ENCODE measurements around the gene SH2D2A.

SH2D2A gene

DNA sequence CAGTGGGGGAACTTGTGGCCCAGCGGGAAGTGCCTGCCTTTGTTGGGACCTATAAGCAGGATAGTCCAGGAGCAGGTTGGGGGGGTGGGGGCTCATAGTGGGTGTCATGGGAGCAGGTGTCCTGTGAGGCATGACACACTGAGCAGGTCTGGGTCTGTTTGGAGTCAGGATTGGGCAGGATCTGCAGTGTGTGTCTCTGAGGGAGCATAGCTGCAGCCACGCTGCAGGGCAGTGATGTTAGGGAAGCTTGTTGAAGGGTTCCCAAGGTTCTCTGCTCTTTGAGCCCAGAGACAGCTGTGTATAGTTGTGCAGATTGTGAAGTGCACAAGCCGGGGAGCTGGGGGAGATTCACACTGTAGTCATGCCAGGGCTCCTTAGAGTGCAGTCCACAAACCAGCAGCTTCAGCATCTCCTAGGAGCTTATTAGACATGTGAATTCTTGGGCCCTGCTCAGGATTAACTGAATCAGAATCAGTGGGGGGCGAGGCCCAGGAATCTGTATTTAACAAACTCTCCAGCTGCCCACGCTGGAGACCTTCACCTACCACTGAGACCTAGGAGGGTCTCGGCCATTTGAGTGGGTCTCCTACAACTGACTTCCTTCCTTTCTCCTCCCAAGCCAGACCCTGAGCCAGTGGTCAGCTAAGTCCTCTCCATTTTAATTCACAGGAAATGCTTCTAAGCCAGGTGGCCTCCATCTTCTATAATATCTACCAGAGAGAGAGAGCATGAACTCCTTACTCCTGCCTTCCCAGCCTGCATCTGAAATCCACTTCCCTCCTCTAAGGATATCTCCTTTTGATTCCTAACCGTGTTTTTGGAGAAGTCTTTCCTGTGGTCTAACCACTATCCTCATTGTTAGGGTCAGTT is 31.2 kb upstream of the SH2D2A start:
- DNase-seq (ENCODE audit: low read depth in 2 of 2), result no peak

DNA sequence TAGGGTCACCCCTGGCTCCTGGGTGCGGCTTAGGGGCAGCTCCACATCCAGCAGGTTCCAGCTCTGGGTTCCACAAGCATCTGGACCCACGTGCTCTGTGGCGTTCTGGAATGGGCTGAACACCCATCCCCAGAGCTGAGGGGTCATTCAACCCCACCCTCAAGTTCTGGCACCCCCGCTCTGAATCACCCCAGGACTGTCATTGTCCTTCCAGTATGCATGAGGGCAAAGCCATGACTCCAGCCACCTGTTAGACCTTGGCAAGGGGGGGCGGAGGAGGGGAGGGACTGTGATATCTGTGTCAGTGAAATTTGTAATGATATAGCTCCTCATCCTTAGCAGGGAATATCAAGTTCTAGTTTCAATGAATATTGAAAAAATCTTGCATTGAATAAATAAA is 30.0 kb upstream of the SH2D2A start:
- no peak for DNase-seq (ENCODE audit: low read depth in 2 of 2)

DNA sequence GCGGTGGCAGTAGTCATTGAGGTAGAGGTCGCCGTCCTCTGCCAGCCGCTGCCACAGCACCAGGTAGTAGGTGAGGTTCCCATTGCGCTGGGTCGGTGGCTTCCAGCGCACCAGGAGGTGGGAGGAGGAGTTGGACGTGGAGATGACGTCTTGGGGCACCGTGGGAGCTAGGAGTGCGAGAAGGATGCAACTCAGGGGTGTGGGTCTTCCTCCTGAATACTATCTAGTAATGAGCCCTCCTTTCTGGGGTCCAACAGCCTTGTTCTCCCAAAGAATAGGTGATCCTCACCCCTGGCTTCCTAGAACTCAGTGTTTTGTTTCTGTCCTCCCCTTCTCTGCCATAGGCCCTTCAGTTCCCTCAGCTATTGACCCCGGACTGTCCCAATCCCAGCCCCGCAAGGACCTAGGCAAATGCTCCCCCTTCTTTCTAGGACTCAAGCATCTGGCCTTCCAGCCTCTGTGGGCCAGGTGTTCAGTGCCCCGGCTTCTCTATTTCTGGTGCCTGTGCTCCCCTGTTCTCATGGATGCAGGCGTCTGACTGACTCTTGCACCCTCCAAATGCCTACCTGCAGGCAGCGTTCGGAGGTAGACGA is 29.4 kb upstream of the SH2D2A start:
- DNase-seq (ENCODE audit: low read depth in 2 of 2), result no peak

DNA sequence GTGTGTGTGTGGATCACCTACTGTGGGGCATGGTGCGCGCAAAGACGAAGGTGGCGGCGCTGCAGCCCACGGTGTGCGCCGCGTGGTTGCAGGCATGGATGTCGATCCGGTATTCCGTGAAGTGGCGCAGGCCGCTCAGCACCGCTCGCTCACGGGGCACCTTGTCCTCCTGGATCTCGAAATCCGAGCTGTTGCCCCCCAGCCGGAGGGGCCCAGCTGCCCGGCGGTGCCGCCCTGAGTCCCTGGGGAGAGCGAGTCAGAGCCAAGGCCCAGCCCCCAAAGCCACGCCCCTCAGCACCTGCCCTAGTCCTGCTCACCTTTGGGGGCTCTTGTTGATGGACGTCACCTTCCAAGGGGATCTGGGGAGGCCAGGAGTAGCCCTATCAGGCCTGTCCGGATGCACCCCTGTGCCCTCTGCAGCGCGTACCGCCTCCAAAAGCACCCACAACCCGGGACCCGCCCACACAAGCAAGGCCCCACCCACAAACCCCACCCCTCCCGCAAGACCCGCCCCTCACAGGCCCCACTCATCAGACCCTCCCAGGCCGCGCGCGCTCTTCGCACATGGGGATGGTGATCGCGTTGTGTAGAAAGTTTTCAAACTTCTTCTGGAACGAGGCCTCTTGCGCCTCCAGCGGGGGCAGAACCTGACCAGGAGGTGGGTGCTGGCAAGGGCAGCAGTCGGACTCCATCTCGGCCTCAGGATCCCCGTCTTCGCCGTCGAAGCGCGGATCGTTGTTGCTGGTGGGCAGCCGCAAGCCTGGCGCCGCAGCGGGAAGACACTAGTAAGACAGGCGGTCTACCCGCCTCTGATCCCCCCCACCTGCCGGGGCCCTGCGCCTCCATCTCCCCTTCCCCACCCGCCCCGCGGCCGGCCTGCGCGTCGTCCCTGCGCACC is 28.7 kb upstream of the SH2D2A start:
- peak in 1 of 2 donors; percentile 22 for DNase-seq (ENCODE audit: low read depth in 2 of 2)

DNA sequence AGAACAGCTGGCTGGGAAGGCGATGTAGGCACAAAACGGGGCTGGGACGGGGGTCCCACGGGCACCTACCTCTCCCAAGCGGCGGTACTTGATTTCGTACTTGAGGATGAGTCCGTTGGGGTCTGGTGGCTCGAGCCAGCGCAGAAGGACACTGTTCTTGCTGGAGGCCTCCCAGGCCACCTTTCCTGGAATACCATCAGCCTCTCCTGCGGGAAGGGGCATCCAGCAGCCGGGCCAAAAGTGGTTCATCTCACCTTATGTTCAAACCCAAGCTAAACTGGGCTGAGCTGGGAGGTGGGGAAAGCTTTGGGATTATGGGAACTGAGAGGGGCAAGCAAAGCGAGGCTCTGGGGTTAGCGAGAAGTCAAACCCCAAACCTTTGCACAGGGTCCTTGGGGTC is 28.0 kb upstream of the SH2D2A start:
- DNase-seq (ENCODE audit: low read depth in 2 of 2), result no peak

DNA sequence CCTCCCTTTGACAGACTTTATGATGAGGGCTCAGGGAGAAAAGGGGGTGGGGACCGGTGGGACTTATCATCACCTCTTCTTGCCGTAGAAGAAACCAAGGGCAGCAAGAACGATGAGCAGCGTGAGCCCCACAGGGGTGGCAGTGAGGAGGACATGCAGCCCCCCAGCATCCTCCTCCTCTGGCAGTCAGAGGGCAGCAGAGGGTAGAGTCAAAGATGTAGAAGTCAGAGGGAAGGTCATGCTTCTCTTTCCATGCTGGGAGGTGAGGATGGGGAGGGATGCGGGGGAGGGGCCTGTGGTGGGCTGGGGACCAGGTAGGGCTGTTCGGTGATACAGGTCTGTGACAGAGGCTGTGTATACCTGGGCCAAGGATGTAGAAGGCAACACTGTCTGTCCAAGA is 27.5 kb upstream of the SH2D2A start:
- no peak for DNase-seq (ENCODE audit: low read depth in 2 of 2)

DNA sequence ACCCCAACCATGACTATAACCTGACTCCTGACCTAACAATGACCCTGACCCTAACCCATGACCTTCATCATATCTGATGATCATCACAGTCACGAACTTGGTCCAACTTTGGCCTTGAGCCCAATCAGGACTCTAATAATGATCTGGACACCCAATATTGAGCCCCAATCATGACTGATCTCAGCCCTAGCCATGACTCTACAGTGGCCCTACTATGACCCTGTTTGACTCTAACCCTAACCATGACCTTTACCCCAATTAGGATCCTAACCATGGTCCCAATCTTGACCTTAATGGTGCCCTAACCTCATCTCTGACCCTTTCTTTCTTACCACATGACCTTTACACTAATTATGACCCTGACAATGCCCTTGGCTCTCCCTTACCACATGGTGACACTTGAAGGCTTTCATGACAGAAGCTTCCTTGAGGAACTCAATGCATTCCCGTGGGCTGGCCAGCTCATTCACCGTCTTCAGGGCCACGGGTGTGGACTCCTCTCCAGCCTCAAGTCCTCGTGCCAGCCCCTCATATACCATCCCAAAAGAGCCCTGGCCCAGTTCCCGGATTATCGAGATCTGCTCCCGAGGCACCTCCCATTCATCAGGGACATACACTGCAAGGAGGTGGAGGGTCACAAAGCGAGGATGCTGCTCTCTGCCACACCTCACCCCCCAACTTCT is 26.1 kb upstream of the SH2D2A start:
- DNase-seq (ENCODE audit: low read depth in 2 of 2), result no peak

DNA sequence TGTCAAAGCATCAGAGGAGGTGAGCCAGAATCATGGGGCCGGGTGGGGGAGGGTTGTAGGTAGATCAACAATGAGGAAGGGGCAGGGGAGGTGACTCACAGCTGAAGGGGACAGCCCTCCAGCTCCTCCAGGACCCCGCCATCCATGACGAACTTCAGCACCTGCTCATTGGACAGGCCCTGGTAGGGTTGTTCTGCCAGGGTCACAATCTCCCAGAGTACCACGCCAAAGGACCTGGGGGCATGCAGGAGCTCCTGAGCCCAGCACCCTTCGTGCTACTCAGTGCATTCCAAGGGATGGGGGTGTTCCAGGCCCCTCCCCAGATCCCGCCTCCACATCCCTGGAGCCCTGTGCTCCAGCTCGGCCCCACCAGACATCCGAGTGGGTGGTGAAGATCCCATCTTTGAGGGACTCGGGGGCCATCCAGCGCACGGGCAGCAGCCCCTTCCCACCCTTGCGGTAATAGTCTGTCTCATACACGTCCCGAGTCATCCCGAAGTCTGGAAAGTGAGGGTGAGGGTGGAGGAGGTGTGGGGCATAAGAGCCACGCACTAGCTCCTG is 24.7 kb upstream of the SH2D2A start:
- no peak for DNase-seq (ENCODE audit: low read depth in 2 of 2)

DNA sequence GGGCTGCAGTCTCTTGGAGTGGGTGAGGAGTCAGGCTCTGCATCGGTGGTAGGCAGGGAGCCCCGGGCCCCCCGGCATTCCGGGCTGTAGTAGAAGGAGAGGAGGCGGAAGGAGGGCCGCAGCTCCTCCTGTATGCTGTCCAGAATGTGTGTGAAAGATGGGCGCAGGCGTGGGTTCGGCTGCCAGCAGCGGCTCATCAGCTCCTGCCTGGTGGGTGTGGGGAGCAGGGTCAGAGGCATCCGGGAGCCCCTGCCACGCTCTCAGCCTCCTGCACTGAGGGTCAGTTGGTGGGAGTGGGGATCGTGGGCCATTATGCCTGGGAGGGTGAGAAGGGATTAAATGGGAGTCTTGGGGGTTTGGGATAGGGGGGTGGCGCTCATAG is 24.2 kb upstream of the SH2D2A start:
- no peak for DNase-seq (ENCODE audit: low read depth in 2 of 2)

DNA sequence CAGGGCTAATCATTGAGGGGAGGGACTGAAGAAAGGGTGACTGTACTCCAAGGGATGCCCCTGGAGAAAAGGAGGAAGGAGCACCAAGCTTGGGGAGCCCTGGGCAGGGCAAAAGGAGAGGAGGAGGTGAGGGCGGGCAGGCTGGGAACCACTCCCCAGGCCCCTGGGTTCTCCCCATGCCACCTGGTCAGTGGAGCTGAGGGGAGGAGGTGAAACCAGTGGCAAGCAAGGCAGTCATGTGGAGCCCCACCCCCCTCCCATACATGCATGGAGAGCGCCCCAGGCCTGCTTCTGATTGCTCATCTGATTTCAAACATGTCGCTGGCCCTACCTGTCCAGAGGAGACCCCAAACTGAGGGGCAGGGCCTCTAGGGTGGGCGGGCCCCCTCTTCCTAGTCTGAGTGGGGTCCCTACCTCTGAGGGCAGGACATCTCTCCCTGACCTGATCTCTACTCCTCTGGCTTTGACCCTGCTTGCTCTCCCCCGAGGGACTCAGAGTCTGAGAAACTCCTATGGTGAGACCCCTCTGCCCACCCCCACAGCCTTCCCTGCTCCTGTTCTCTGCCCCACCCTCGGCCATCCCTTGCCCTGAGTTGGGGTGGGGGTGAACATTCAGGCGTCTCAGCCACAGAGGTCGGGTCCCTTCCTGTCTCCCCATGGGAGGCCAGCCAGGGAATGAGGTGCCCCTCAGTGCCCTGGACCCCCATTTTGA is 23.7 kb upstream of the SH2D2A start:
- DNase-seq (ENCODE audit: low read depth in 2 of 2), result no peak

DNA sequence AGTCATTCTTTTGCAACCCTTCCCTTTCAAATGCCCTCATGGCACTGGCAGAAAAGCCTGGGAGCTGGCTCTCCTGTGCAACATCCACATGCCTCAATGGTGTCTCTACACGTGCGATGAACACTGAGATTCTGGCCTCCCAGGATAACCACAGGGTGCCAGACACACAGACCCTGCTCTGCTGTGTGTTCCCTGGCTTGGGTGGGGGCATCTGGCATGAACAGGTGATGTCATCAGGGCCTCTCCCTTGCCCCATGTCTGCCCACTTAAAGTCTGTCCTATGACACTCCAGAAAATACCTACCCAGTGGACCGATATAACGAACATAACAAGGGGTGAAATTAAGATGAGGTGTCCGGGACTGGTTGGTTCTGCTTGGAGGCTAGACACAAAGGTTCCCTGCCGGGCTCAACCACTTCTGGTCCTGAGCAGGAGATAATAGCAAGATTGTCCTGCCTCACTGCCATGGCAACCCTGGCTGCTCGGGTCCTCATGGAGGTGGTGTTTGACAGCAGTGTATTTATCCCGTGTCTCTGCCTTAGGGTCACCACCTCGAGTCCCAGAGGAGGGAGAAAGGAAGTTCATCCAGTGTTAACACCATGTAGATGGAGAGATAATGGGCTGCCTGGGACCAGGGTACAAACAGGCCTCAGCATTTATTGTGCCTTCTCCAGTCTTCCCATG is 22.9 kb upstream of the SH2D2A start:
- DNase-seq (ENCODE audit: low read depth in 2 of 2), result no peak

DNA sequence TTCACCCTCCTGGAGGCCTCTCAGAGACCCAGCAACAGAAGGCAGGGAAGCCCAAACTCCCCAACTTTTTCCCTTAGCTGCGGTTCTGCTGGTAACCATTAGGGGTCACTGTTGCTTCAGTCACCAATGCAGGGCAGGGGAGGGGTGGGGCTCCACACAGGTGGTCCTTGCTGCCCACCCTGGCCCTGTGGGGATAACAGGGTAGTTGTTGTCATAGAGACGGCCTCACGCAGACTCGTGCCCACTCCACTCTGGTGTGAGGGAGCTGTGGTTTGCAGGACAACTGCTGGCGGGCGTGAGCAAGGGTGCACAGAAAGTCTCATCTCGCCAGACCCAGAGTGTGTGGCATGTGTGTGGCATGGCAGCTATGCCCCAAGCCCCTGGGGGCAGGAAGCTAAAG is 22.3 kb upstream of the SH2D2A start:
- DNase-seq (ENCODE audit: low read depth in 2 of 2), result no peak

DNA sequence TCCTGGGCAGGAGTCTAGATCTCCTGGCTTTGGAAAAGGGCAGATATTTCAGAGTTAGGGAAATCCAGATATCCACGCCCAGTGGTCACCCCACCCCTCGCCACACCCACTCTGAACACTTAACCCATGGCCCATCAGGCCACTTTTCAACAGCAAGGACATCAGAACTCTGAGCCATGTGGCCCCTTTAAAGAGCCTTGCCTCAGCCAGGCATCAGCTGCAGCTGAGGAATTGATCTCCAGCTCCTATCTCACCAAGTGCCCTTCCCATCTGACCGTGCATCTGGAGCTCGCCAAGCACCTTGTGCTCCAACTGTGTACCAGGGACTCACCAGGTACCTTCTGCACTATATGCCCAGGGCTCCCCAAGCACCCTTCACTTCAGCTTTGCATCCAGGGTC is 20.2 kb upstream of the SH2D2A start:
- no peak for DNase-seq (ENCODE audit: low read depth in 2 of 2)

DNA sequence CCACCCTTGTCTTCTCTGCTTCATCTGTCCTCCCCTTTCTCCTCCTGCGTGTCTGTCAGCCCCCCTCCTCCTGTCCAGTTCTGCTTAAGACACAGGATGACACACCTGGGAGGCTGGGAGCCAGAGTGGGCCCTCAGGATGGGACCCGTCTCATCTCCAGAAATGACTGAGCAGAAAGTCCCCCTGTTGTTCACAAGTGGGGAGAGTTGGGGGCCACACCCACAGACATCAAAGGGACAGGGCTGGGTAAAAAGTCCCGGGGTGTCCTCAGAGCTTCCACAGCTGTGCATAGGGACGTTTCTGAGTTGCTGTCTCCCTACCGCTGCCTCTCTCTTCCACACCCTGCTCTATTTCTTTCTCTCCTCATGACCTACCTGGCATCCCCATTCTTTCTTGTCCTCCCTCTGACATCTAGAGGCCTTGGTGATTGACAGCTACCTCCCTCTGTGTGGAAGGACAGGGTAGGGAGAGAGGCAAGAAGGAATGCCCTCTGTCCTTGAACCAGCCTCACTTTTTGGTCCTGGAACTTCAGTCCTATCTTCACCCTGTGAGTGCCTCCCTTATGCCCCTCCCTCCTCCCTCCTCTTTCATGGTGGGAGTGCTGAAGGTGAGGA is 19.5 kb upstream of the SH2D2A start:
- peak in 1 of 2 donors; percentile 50 for DNase-seq (ENCODE audit: low read depth in 2 of 2)

DNA sequence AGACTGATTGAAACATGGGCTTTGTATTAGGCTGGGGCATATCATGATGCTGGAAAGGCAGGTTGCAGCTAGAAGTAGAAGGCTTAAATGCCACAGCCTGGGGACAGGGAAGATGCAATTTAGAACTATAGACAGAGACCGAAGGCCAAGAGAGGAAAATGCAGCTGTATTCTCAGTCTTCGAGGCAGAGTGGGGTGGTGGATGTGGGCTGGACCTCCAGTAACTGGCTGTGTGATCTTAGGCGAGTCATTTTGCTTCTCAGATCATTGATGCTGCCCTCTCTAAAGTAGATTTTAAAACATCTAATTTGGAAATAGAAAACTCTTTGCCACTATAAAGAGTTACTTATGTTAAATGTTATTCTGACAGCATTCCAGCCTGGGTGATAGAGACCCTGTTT is 17.7 kb upstream of the SH2D2A start:
- DNase-seq (ENCODE audit: low read depth in 2 of 2), result no peak

DNA sequence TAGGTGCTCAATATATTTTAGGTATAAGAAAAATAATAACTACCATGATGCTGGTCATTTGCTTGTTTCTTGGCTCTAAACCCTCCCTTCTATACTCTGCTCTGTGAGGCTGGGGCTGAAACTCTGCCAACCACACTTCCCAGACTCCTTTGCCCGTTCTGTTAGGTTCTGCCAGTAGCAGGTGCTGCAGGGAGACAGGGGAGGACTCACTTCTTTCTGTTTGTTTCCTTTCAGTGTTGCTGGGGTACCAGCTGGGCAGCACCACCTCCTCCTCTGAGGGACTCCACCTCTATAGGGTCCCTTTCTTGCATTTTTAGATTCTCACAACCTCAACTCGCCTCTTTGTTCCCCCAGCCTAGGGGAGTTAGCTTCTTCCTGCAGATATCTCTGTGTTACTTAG is 17.0 kb upstream of the SH2D2A start:
- no peak for DNase-seq (ENCODE audit: low read depth in 2 of 2)

DNA sequence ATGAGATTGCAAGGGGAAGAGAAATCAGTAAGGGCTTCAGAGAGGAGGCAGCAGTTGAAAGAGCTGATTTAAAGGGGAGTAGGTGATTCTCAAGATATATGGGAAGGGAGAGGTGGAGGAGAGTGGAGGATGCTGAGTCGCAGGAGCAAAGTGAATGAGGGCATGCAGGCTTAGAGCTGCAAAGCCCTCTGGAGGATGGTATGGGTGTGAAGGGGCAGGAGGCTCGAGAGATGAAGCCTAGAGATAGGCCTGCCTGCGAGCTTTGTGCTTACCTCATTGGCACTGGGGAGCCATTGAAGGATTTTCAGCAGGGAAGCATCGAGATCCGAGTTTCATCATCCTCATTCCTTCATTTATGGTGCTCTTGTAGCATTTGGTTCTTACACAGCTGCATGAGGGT is 15.8 kb upstream of the SH2D2A start:
- no peak for DNase-seq (ENCODE audit: low read depth in 2 of 2)

DNA sequence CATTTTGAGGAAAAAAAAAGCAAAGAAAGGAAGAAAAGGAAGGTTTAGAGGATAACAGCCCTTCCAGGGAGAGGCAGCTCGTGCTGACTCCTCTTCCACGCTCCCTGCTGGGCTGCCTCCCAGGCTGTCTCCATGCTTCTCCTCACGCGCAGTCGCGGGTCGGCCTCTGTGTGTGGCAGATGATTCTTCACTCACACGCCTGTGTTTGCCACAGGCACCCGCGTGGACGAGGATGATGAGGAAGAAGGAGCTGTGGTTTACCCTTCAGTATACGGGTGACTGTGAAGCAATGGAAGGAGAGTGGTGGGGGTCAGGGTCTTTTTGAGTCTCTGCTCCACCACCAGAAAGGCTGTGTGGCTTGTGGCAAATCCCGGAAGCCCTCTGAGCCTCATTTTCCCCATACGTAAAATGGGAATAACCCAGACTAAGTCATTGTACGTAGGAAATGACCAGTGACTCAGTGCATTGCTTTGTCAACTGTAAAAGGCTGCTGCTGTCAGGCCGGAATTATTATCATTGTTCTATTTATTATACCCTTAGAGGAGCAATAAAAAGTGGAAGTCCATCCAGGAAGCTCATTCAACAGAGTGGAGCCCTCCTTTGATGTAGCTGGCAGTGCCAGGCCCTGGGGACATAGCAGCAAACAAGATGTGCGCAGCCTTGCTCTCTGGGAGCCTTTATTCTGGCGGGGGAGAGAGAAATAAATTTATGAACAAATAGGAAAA is 11.9 kb upstream of the SH2D2A start:
- no peak for DNase-seq (ENCODE audit: low read depth in 2 of 2)

DNA sequence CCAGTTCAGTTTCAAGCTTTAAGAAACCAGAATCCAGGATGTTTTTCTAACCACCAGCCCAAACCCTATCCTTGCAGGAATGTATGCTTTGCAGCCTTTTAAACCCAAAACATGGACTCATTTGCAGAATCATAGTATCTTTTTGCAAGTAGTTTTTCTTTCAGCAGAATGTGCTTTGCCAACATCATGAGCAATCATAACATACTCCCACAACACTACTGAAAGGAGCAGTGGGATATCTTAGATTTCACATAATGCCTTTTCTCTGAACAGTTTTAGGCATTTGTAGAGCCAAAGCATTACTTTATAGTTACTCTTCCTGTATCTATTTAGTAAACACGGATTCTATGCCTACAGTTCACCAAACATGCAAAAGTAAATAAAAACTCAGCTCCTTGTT is 10.0 kb upstream of the SH2D2A start:
- DNase-seq (ENCODE audit: low read depth in 2 of 2), result no peak

Data from stimulated activated CD4-positive, alpha-beta T cell treated with anti-CD3 and anti-CD28 coated beads, Interleukin-4, amount 100 ng/mL, for 48 hours (primary cell).